GM21423 (cell line): Measurements from ENCODE around the gene ACACB.

Experiments
- ATAC-seq: cut with Tn5 transposase; IDR thresholded peaks from one replicate; pipeline ENCODE4 v1.9.1; 2021; ENCODE audit warnings: mild to moderate bottlenecking, moderate library complexity; ENCODE audit not compliant: unreplicated experiment

The ACACB gene

DNA sequence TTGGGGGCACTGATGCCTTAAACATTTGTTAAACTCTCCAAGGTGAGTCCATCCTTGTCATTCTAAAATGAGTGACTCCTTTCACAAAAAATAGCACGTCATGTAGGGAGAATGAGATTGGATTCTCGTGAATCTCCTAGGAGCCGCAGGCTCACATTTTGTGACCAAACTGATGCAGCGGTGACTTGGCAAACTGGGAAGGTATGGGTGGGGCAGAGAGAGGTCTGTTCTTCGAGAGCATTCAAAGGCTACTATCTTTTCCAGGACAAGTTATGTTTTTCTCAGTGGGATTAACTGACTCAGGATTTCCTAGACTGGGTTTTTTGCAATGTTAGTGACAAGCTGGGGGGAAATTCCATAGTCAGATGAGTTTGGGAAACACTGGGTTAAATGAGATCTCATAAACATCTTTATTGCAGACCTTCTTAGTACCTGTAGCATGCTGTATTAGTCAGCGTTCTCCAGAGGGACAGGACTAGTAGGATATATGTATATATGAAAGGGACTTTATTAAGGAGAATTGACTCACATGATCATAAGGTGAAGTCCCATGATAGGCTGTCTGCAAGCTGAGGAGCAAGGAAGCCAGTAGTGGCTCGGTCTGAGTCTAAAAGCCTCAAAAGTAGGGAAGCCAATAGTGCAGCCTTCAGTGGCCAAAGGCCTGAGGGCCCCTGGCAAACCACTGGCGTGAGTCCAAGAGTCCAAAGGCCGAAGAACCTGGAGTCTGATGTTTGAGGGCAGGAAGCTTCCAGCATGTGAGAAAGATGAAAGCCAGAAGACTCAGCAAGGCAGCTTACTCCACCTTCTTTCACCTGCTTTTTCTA, 131.7 kb downstream of the ACACB start:
- no peak for ATAC-seq

- no peak for ATAC-seq
Measured at GRCh38 chr12:109250523-109250922, 134.1 kb downstream of the ACACB start.

DNA sequence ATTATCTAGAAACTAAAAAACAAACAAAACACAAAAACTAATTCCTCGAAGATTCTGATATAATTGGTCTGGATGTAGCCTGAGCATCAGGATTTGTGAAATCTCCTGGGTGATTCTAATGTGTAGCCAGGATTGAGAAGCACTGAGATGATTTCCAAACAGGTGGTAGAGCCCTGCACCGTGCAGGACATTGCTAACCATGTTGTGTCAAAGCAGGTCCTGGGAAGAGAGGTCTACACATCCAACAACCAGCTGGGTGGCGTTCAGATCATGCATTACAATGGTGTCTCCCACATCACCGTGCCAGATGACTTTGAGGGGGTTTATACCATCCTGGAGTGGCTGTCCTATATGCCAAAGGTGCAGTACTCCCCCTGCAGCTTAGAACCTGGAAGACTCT, 136.4 kb downstream of the ACACB start:
- no peak for ATAC-seq

GRCh38 chr12:109253913-109254544, 137.6 kb downstream of the ACACB start:
- ATAC-seq = no peak

GRCh38 chr12:109255377-109255776, 139.0 kb downstream of the ACACB start:
- ATAC-seq = no peak

GRCh38 chr12:109256011-109256410, 139.6 kb downstream of the ACACB start:
- no peak for ATAC-seq

- no peak for ATAC-seq
Measured at GRCh38 chr12:109258201-109258600, 141.8 kb downstream of the ACACB start.

GRCh38 chr12:109258607-109259544, 142.5 kb downstream of the ACACB start:
- ATAC-seq = no peak

DNA sequence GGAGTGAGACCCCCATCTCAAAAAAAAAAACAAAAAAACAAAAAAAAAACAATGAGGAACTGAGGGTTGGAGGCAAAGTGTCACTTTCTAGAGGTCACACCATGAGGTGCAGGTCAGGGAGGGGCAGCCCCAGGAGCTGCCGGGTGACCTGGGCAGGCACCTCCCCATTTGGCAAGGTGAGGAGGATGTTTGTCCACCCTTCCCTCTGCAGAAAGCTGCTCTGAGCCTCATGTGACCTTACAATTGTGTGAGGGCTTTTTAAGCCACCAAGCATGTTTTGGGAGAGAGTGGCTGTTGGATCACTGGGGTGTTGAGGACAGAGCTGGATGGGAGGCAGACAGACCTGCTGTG, 143.1 kb downstream of the ACACB start:
- ATAC-seq = no peak

- ATAC-seq = no peak
Measured at GRCh38 chr12:109261087-109261486, 144.7 kb downstream of the ACACB start.

GRCh38 chr12:109261939-109262338, 145.6 kb downstream of the ACACB start:
- ATAC-seq = no peak

GRCh38 chr12:109263439-109263838, 147.1 kb downstream of the ACACB start:
- no peak for ATAC-seq

GRCh38 chr12:109264095-109264942, 147.9 kb downstream of the ACACB start:
- no peak for ATAC-seq

- ATAC-seq = no peak
Measured at GRCh38 chr12:109264943-109265650, 148.7 kb downstream of the ACACB start.

GRCh38 chr12:109266106-109266879, 149.9 kb downstream of the ACACB start:
- no peak for ATAC-seq

GRCh38 chr12:109267361-109267760, 151.0 kb downstream of the ACACB start:
- no peak for ATAC-seq

- ATAC-seq = no peak
Measured at GRCh38 chr12:109268896-109269295, 152.5 kb downstream of the ACACB start.

DNA sequence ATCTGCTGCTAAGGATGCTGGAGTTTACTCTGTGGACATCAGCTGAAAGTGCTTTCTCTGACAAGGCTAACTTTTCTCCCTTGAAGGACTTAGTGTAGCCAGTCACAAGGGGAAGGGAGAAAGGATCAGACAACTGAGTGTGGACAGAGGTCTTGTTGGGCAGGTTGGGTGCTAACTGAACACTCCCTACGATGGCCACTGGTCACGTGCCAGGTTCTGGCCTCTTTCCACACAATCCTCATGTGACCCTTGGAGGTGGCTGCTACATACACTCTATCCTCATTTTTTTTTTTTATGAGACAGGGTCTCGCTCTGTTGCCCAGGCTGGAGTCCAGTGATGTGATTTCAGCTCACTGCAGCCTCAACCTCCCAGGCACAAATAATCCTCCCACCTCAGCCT, 153.0 kb downstream of the ACACB start:
- ATAC-seq = no peak

GRCh38 chr12:109270494-109270893, 154.1 kb downstream of the ACACB start:
- ATAC-seq = no peak
